ENCODE data around the gene CYP24A1. TPM values are rescaled to one million over a fixed set of nuclear protein-coding genes. Genes with fewer than 3 reads are reported as not detected.
"Not testable (repeated sequence)": the region's sequence is repeated elsewhere in the genome, so short reads cannot be mapped to it uniquely, and the experiment has no call there.

The CYP24A1 gene
- polyA plus RNA-seq, 3 donors: not detected

DNA sequence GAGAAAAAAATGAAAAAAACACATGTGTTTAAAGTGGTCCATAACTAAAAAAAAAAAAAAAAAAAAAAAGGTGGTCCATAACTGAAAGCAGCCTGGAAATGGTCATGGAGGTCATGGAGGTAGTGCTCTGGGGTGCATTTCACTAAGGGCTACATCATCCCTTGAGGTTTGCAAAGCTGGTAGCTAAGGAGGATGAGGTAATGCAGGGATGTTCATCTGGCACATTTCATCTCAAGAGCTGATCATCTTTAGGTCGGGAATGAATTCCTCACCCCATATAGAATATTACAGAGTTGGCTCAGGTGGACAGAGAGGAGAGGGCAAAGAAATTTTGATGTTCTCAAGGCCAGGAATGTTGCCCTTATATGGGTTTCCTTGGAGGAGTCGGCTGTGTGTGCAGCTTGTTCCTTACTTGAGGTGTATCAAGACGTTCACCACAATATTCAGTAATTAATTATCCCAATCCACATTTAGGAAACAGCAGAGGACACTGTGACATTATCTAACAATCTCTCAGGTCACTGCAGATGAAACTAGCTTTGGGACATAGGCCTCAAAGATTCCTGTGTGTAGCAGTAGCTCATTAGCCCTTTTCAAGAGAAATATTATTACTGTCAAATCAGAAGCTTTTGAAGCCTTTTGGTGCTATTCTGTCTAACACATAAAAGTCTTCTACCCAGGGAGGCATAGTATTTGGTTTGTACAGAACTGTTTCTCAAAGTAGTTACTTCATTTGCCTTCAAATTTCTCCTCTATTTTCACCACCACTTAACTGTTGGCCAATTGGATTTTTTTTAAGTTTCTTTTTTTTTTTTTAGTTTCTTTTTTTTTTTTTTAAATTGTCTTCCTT, 46.8 kb downstream of the CYP24A1 start:
- WGBS (ENCODE audit: insufficient coverage): no CpG with 5 or more reads among the region's 3 CpGs
- no peaks in the 10 kb centered on the region for H3K27me3 ChIP-seq (ENCODE audit: control insufficient read depth in 2 of 2, insufficient read depth in 2 of 2, low read length in 2 of 2)
- Mint-ChIP-seq H3K27me3 (ENCODE audit: low read depth in 3 of 3) (no peaks in the 10 kb centered on the region), H3K9me3 (peaks cover 0 to 5% (median 0%) of the 10 kb centered on the region in 7 donors), H3K27ac (no peak overlapping the region), H3K4me3 (no peak overlapping the region), H3K36me3 (no peaks in the 10 kb centered on the region), H3K4me1 (peaks cover 27% of the 10 kb centered on the region)
- no peak overlapping the region for H3K4me2 ChIP-seq (replicated peaks; ENCODE audit: extremely low read depth, low read length, poor library complexity, severe bottlenecking)
- H2AFZ ChIP-seq (ENCODE audit: insufficient read depth, low read depth, low read length, poor library complexity, severe bottlenecking): no peak overlapping the region
- DNase-seq: no peak
- H3K27ac ChIP-seq (ENCODE audit: low read depth in 1 of 2, low read length in 2 of 2): no peak overlapping the region
- H3K79me2 ChIP-seq (ENCODE audit: insufficient read depth, low read length): no peaks in the 10 kb centered on the region
- no peak overlapping the region for H3K9ac ChIP-seq (ENCODE audit: insufficient read depth, low read length, poor library complexity, severe bottlenecking)
- H3K4me1 ChIP-seq (ENCODE audit: control insufficient read depth in 1 of 2, insufficient read depth in 2 of 2, low read length in 2 of 2): peaks cover 9 to 21% of the 10 kb centered on the region in 2 donors
- H3K36me3 ChIP-seq (replicated peaks in 1 of 2; ENCODE audit: control insufficient read depth in 1 of 2, insufficient read depth in 2 of 2, low read length in 2 of 2): no peaks in the 10 kb centered on the region
- H3K4me3 ChIP-seq (replicated peaks in 1 of 3; ENCODE audit: low read depth in 2 of 3, low read length in 3 of 3): no peak overlapping the region
- no peaks in the 10 kb centered on the region for H4K20me1 ChIP-seq (ENCODE audit: insufficient read depth, low read length)
- TF ChIP-seq, protein P1, sequence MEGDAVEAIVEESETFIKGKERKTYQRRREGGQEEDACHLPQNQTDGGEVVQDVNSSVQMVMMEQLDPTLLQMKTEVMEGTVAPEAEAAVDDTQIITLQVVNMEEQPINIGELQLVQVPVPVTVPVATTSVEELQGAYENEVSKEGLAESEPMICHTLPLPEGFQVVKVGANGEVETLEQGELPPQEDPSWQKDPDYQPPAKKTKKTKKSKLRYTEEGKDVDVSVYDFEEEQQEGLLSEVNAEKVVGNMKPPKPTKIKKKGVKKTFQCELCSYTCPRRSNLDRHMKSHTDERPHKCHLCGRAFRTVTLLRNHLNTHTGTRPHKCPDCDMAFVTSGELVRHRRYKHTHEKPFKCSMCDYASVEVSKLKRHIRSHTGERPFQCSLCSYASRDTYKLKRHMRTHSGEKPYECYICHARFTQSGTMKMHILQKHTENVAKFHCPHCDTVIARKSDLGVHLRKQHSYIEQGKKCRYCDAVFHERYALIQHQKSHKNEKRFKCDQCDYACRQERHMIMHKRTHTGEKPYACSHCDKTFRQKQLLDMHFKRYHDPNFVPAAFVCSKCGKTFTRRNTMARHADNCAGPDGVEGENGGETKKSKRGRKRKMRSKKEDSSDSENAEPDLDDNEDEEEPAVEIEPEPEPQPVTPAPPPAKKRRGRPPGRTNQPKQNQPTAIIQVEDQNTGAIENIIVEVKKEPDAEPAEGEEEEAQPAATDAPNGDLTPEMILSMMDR (IDR thresholded peaks at IDR 0.05): no peak
- intact Hi-C loops (cut with micrococcal nuclease): no loop called here
- H3K9me3 ChIP-seq (replicated peaks in 1 of 2; ENCODE audit: control insufficient read depth in 1 of 2, insufficient read depth in 1 of 2, low read length in 2 of 2): no peaks in the 10 kb centered on the region

- H3K4me1 ChIP-seq (ENCODE audit: control insufficient read depth in 1 of 2, insufficient read depth in 2 of 2, low read length in 2 of 2): peaks cover 2 to 16% of the 10 kb centered on the region in 2 donors
- H3K4me3 Mint-ChIP-seq; H3K27me3 ChIP-seq (ENCODE audit: control insufficient read depth in 2 of 2, insufficient read depth in 2 of 2, low read length in 2 of 2); H2AFZ ChIP-seq (ENCODE audit: insufficient read depth, low read depth, low read length, poor library complexity, severe bottlenecking); DNase-seq; H3K9ac ChIP-seq (ENCODE audit: insufficient read depth, low read length, poor library complexity, severe bottlenecking); H3K9me3 ChIP-seq (replicated peaks in 1 of 2; ENCODE audit: control insufficient read depth in 1 of 2, insufficient read depth in 1 of 2, low read length in 2 of 2); H3K27ac Mint-ChIP-seq; H3K4me3 ChIP-seq (replicated peaks in 1 of 3; ENCODE audit: low read depth in 2 of 3, low read length in 3 of 3); H3K27ac ChIP-seq (ENCODE audit: low read depth in 1 of 2, low read length in 2 of 2); H4K20me1 ChIP-seq (ENCODE audit: insufficient read depth, low read length); H3K36me3 Mint-ChIP-seq; intact Hi-C loops (cut with micrococcal nuclease); H3K79me2 ChIP-seq (ENCODE audit: insufficient read depth, low read length); H3K36me3 ChIP-seq (replicated peaks in 1 of 2; ENCODE audit: control insufficient read depth in 1 of 2, insufficient read depth in 2 of 2, low read length in 2 of 2); H3K9me3 Mint-ChIP-seq; H3K4me2 ChIP-seq (replicated peaks; ENCODE audit: extremely low read depth, low read length, poor library complexity, severe bottlenecking); H3K27me3 Mint-ChIP-seq (ENCODE audit: low read depth in 3 of 3): not testable (repeated sequence)
- peaks cover 20% of the 10 kb centered on the region for H3K4me1 Mint-ChIP-seq
- WGBS (ENCODE audit: insufficient coverage): 98% methylated on average over 5 of the region's 12 CpGs
Observed at GRCh38 chr20:54126328-54126727, 47.5 kb downstream of the CYP24A1 start.

Data from CD14-positive monocyte (primary cell).